ENCODE results near the gene ZNF23. TPM values are rescaled to one million over a fixed set of nuclear protein-coding genes. Genes with fewer than 3 reads are reported as not detected.

Gene ZNF23
- total RNA-seq, 4 donors from 2014 or later = 3.6 to 8.1 (median 5.8) TPM

DNA sequence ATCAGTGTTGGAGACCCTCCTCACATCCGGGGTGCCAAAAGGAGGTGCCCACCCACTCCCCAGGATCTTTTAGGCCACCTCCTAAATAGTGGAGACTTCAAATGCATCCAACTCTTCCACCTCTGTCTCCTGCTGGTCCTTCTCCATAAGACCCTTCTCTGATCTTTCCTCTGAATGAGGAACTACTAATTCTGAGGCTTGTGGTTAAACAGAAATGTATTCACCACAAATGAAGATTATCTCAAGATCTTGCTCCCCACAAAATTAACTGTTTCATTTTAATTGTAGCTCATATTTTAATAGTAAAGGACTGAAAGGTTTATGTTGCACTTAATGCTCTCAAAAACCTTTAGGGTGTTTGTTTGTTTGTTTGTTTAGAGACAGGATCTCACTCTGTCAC is 54.3 kb downstream of the ZNF23 start:
- intact Hi-C loops (cut with DNase I; ENCODE audit: low total_unique reads) = no loop called here
- H3K4me3 ChIP-seq (ENCODE audit: low read depth, poor library complexity, severe bottlenecking) = no peak overlapping the region
- 55 to 76% methylated on average over 1 of the region's 1 CpG for WGBS, 2 donors
- TF ChIP-seq POLR2A (IDR thresholded peaks at IDR 0.05) = no peak
- TF ChIP-seq, protein P1, sequence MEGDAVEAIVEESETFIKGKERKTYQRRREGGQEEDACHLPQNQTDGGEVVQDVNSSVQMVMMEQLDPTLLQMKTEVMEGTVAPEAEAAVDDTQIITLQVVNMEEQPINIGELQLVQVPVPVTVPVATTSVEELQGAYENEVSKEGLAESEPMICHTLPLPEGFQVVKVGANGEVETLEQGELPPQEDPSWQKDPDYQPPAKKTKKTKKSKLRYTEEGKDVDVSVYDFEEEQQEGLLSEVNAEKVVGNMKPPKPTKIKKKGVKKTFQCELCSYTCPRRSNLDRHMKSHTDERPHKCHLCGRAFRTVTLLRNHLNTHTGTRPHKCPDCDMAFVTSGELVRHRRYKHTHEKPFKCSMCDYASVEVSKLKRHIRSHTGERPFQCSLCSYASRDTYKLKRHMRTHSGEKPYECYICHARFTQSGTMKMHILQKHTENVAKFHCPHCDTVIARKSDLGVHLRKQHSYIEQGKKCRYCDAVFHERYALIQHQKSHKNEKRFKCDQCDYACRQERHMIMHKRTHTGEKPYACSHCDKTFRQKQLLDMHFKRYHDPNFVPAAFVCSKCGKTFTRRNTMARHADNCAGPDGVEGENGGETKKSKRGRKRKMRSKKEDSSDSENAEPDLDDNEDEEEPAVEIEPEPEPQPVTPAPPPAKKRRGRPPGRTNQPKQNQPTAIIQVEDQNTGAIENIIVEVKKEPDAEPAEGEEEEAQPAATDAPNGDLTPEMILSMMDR (IDR thresholded peaks at IDR 0.05) = no peak
- no peak for DNase-seq (ENCODE audit: low spot score in 2 of 2)

DNA sequence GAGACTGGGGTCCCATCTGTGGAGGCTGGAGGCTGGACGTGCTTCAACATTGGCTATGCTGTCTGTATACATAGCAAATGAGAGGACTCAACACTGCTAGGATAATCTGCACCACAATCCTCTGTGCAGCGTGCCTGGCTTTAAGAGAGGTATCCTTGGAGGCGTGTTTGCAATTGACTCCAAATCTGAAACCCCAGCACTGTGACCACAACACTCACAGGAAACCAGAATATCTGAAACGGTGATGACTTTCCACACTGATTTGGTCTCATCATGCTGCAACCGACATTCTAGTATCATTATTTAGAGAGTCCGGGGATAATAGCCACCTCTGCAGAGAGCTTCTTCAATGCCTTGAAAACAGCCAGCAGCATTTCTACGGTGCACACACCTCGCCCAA is 55.3 kb downstream of the ZNF23 start:
- intact Hi-C loops (cut with DNase I; ENCODE audit: low total_unique reads) = loop anchor here (1.0 kb wide), 1 partner anchor 26 kb away; no protein-coding TSS in a partner anchor
- WGBS, 2 donors = 56 to 69% methylated on average over 8 of the region's 8 CpGs
- H3K4me3 ChIP-seq (ENCODE audit: low read depth, poor library complexity, severe bottlenecking) = no peak overlapping the region
- TF ChIP-seq, protein P1 (IDR thresholded peaks at IDR 0.05) = no peak
- TF ChIP-seq POLR2A (IDR thresholded peaks at IDR 0.05) = no peak
- DNase-seq (ENCODE audit: low spot score in 2 of 2) = no peak

DNA sequence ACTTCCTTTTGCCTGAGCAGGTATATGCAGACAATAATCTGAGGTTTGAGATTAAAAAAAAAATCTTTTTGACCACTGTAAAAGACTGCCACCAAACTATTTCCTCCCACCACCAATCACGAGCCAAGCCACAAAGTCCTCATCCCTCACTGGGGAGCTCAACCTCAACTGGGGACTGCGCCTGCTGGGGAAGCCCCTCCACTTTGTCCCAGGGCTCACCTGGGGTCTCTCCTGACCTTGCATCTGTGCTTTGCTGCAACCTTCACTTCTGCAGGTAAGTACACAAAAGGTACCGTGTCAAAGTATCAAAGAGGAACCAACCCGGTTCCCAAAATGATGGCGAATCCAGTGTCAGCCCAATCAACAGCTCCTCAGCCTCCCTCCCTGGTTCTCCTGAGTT is 55.7 kb downstream of the ZNF23 start:
- TF ChIP-seq, protein P1 (IDR thresholded peaks at IDR 0.05) = no peak
- TF ChIP-seq POLR2A (IDR thresholded peaks at IDR 0.05) = no peak
- intact Hi-C loops (cut with DNase I; ENCODE audit: low total_unique reads) = loop anchor here (1.0 kb wide), 1 partner anchor 26 kb away; no protein-coding TSS in a partner anchor
- H3K4me3 ChIP-seq (ENCODE audit: low read depth, poor library complexity, severe bottlenecking) = no peak overlapping the region
- DNase-seq (ENCODE audit: low spot score in 2 of 2) = no peak
- WGBS, 2 donors = 83 to 90% methylated on average over 5 of the region's 5 CpGs

DNA sequence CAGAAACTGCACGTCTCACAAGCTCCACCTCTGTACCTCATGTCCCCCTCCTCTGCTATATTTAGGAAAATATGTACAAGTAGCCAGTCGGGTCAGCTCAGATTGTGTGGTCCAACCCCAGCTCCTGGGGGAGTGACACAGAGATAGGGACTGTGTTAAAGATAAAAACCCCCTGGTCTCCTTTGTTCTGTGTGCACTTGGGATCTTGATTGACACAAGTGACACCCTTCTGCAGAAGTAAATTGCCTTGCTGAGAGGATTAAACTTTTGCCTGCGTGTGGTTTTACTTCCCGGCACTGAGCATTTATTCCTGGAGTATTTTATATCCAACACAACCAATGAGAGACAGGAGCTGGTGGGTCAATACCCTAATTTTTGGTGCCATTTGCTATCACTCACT is 57.7 kb downstream of the ZNF23 start:
- TF ChIP-seq, protein P1 (IDR thresholded peaks at IDR 0.05) = no peak
- no peak for TF ChIP-seq POLR2A (IDR thresholded peaks at IDR 0.05)
- no peak for DNase-seq (ENCODE audit: low spot score in 2 of 2)
- H3K4me3 ChIP-seq (ENCODE audit: low read depth, poor library complexity, severe bottlenecking) = no peak overlapping the region
- WGBS, 2 donors = 77 to 83% methylated on average over 4 of the region's 4 CpGs
- intact Hi-C loops (cut with DNase I; ENCODE audit: low total_unique reads) = no loop called here

DNA sequence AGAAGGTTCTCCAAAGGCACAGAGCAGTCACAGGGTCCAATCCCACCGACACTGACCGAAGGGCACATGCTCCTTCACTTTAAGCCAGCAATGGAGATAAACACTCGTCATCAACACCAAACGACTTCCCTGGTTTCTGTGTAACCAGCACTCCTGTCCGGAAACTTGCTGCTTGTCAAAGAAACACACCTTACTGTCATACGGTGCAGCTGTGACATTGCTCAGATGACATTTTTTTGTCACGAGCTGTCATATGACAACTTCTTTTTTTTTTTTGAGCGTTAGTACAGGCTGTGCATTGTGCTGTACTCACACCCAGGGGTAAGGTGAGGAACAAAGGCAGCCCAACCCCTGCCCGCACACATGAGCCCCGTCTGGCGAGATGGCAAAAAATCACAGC is 59.4 kb downstream of the ZNF23 start:
- DNase-seq (ENCODE audit: low spot score in 2 of 2) = no peak
- intact Hi-C loops (cut with DNase I; ENCODE audit: low total_unique reads) = no loop called here
- no peak overlapping the region for H3K4me3 ChIP-seq (ENCODE audit: low read depth, poor library complexity, severe bottlenecking)
- no peak for TF ChIP-seq POLR2A (IDR thresholded peaks at IDR 0.05)
- TF ChIP-seq, protein P1 (IDR thresholded peaks at IDR 0.05) = no peak
- WGBS, 2 donors = 81% methylated on average over 11 of the region's 11 CpGs

DNA sequence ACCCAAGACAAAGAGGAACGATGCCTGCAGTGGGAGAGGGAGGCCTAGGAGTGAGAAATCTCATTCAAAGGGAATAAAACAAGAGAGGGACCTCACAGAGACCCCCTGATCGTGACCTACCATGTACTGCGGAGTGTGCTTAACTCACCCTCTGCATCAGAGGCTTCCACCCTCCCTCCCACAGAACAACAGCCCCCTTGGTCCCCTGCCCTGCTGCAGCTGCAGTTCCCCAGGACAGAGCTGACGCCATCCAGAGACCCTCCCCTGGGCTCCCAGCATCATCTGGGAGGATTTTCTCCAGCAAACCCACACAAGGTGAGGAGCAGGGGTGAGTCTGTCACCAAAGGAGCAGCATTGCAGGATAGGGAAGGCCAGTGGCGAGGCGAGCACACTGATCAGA is 60.0 kb downstream of the ZNF23 start:
- intact Hi-C loops (cut with DNase I; ENCODE audit: low total_unique reads) = no loop called here
- 69 to 72% methylated on average over 6 of the region's 6 CpGs for WGBS, 2 donors
- TF ChIP-seq POLR2A (IDR thresholded peaks at IDR 0.05) = no peak
- TF ChIP-seq, protein P1 (IDR thresholded peaks at IDR 0.05) = no peak
- H3K4me3 ChIP-seq (ENCODE audit: low read depth, poor library complexity, severe bottlenecking) = no peak overlapping the region
- DNase-seq (ENCODE audit: low spot score in 2 of 2) = no peak
